ENCODE data around the gene SDK1. TPM values are rescaled to one million over a fixed set of nuclear protein-coding genes. Genes with fewer than 3 reads are reported as not detected.

The SDK1 gene
- total RNA-seq, 1 donor from 2014 or later: 0.48 TPM

DNA sequence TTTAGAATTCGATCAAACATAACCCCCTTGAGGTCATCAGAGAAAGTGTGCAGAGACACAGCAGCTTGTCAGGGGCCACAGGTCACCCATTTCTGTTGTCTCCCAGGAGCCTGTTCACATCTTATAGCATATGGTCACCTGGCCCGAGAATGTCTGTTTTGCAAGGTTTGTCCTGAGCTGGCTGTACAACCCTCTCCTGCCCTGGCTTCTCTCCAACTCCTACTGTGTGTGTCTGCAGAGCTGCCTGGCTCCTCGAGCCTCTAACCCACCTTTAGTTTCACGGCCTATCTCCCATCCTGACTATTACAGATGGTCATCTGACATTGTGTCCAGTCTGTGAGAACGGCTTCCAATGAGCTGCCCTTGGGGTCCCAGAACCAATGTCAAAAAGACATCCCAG lies 683.4 kb downstream of the SDK1 start:
- Mint-ChIP-seq H3K27ac (no peak overlapping the region), H3K9me3 (no peaks in the 10 kb centered on the region), H3K4me3 (ENCODE audit: low read depth) (no peak overlapping the region), H3K36me3 (ENCODE audit: low read depth) (no peaks in the 10 kb centered on the region), H3K27me3 (ENCODE audit: low read depth) (no peaks in the 10 kb centered on the region), H3K4me1 (ENCODE audit: low read depth) (no peaks in the 10 kb centered on the region)
- DNase-seq (ENCODE audit: low spot score): no peak
- intact Hi-C loops (cut with micrococcal nuclease): no loop called here

DNA sequence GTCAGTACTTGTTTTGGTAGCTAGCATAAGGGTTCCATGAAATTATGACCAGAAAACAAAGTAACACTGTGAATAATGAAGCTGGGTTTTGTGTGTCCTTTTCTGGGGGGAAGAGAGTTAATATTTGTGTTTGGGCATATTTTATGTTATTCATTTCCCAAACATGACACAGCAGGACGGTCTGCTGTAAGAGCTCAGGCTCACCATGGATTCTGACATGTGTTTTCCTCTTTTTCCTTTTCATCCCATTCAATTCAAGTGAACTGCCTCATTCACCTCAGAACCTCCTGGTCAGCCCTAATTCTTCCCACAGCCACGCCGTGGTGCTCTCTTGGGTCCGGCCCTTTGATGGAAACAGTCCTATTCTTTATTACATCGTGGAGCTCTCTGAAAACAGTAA lies 685.9 kb downstream of the SDK1 start:
- Mint-ChIP-seq H3K4me3 (ENCODE audit: low read depth) (no peak overlapping the region), H3K27me3 (ENCODE audit: low read depth) (no peaks in the 10 kb centered on the region), H3K4me1 (ENCODE audit: low read depth) (no peaks in the 10 kb centered on the region), H3K36me3 (ENCODE audit: low read depth) (no peaks in the 10 kb centered on the region), H3K27ac (no peak overlapping the region), H3K9me3 (no peaks in the 10 kb centered on the region)
- no peak for DNase-seq (ENCODE audit: low spot score)
- intact Hi-C loops (cut with micrococcal nuclease): no loop called here

- H3K4me3 Mint-ChIP-seq (ENCODE audit: low read depth): no peak overlapping the region
- intact Hi-C loops (cut with micrococcal nuclease): no loop called here
- H3K9me3 Mint-ChIP-seq: no peaks in the 10 kb centered on the region
- no peak overlapping the region for H3K27ac Mint-ChIP-seq
- DNase-seq (ENCODE audit: low spot score): no peak
- H3K4me1 Mint-ChIP-seq (ENCODE audit: low read depth): no peaks in the 10 kb centered on the region
- no peaks in the 10 kb centered on the region for H3K27me3 Mint-ChIP-seq (ENCODE audit: low read depth)
- no peaks in the 10 kb centered on the region for H3K36me3 Mint-ChIP-seq (ENCODE audit: low read depth)
These were observed 686.4 kb downstream of the SDK1 start for GRCh38 chr7:3987426-3987927.

- Mint-ChIP-seq H3K4me3 (ENCODE audit: low read depth) (no peak overlapping the region), H3K27ac (no peak overlapping the region), H3K36me3 (ENCODE audit: low read depth) (no peaks in the 10 kb centered on the region), H3K9me3 (no peaks in the 10 kb centered on the region), H3K27me3 (ENCODE audit: low read depth) (no peaks in the 10 kb centered on the region), H3K4me1 (ENCODE audit: low read depth) (no peaks in the 10 kb centered on the region)
- intact Hi-C loops (cut with micrococcal nuclease): no loop called here
- DNase-seq (ENCODE audit: low spot score): no peak
These were observed 688.7 kb downstream of the SDK1 start for GRCh38 chr7:3989723-3990122.

DNA sequence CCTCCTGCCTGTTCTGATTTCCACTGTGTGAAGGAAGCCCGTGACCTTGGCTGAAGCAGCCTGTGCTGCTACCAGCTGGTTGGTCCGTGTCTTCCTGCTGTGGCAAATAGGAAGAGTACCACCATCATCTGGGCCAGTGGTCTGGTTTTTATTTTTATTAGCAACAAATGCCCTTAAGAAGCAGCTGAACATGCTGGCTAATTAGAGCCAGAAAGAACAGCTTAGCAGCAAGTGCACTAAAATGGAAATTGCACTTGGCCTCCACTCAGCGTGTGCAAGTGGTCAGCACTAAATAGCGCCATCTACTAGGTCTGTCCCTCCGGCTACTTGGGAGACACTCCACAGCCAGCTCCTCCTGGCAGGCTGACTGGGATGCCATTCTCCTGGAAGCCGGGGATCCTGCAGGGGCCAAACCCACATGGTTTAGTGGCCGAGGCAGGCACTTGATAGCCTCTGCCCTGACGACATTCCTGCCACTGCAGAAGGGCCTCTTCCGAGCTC lies 690.7 kb downstream of the SDK1 start:
- intact Hi-C loops (cut with micrococcal nuclease): no loop called here
- Mint-ChIP-seq H3K4me3 (ENCODE audit: low read depth) (no peak overlapping the region), H3K9me3 (no peaks in the 10 kb centered on the region), H3K4me1 (ENCODE audit: low read depth) (no peaks in the 10 kb centered on the region), H3K27ac (no peak overlapping the region), H3K27me3 (ENCODE audit: low read depth) (no peaks in the 10 kb centered on the region), H3K36me3 (ENCODE audit: low read depth) (no peaks in the 10 kb centered on the region)
- no peak for DNase-seq (ENCODE audit: low spot score)

- no peaks in the 10 kb centered on the region for H3K4me1 Mint-ChIP-seq (ENCODE audit: low read depth)
- H3K36me3 Mint-ChIP-seq (ENCODE audit: low read depth): no peaks in the 10 kb centered on the region
- no peak overlapping the region for H3K27ac Mint-ChIP-seq
- H3K9me3 Mint-ChIP-seq: no peaks in the 10 kb centered on the region
- no peak for DNase-seq (ENCODE audit: low spot score)
- intact Hi-C loops (cut with micrococcal nuclease): no loop called here
- H3K4me3 Mint-ChIP-seq (ENCODE audit: low read depth): no peak overlapping the region
- H3K27me3 Mint-ChIP-seq (ENCODE audit: low read depth): no peaks in the 10 kb centered on the region
These were observed 691.8 kb downstream of the SDK1 start for GRCh38 chr7:3992841-3993240.

- Mint-ChIP-seq H3K27ac (no peak overlapping the region), H3K27me3 (ENCODE audit: low read depth) (no peaks in the 10 kb centered on the region), H3K36me3 (ENCODE audit: low read depth) (no peaks in the 10 kb centered on the region), H3K4me3 (ENCODE audit: low read depth) (no peak overlapping the region), H3K4me1 (ENCODE audit: low read depth) (no peaks in the 10 kb centered on the region), H3K9me3 (no peaks in the 10 kb centered on the region)
- intact Hi-C loops (cut with micrococcal nuclease): no loop called here
- DNase-seq (ENCODE audit: low spot score): no peak
These were observed 693.7 kb downstream of the SDK1 start for GRCh38 chr7:3994764-3995163.

- intact Hi-C loops (cut with micrococcal nuclease): no loop called here
- Mint-ChIP-seq H3K27ac (no peak overlapping the region), H3K27me3 (ENCODE audit: low read depth) (no peaks in the 10 kb centered on the region), H3K9me3 (no peaks in the 10 kb centered on the region), H3K4me1 (ENCODE audit: low read depth) (no peaks in the 10 kb centered on the region), H3K4me3 (ENCODE audit: low read depth) (no peak overlapping the region), H3K36me3 (ENCODE audit: low read depth) (no peaks in the 10 kb centered on the region)
- no peak for DNase-seq (ENCODE audit: low spot score)
These were observed 694.1 kb downstream of the SDK1 start for GRCh38 chr7:3995187-3995586.

GRCh38 chr7:3998060-3998459 lies 697.0 kb downstream of the SDK1 start:
- no peaks in the 10 kb centered on the region for H3K9me3 Mint-ChIP-seq
- no peaks in the 10 kb centered on the region for H3K4me1 Mint-ChIP-seq (ENCODE audit: low read depth)
- H3K36me3 Mint-ChIP-seq (ENCODE audit: low read depth): no peaks in the 10 kb centered on the region
- H3K4me3 Mint-ChIP-seq (ENCODE audit: low read depth): no peak overlapping the region
- intact Hi-C loops (cut with micrococcal nuclease): no loop called here
- H3K27me3 Mint-ChIP-seq (ENCODE audit: low read depth): no peaks in the 10 kb centered on the region
- DNase-seq (ENCODE audit: low spot score): no peak
- H3K27ac Mint-ChIP-seq: no peak overlapping the region

DNA sequence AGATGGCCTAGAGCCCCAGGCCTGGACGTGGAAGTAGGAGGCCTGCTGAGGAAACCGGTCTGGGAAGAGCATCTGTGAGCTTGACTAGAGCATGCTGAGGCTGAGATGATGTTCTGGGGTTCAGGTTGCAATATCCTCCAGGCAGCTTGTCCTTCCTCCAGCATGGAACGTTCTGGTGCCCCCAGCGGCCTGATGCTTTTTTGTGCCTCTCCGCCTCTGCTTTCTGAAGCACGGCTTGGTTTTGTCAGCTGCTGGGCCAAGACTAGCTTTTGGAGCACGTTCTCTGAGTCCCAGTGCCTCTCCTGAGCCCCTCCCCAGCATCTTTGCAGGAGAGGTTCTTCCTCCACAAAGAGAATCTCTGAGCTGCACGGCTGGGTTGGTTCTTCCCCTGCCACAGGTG lies 699.1 kb downstream of the SDK1 start:
- Mint-ChIP-seq H3K4me3 (ENCODE audit: low read depth) (no peak overlapping the region), H3K9me3 (no peaks in the 10 kb centered on the region), H3K4me1 (ENCODE audit: low read depth) (no peaks in the 10 kb centered on the region), H3K36me3 (ENCODE audit: low read depth) (no peaks in the 10 kb centered on the region), H3K27ac (no peak overlapping the region), H3K27me3 (ENCODE audit: low read depth) (no peaks in the 10 kb centered on the region)
- intact Hi-C loops (cut with micrococcal nuclease): no loop called here
- no peak for DNase-seq (ENCODE audit: low spot score)

GRCh38 chr7:4000934-4001333 lies 699.9 kb downstream of the SDK1 start:
- Mint-ChIP-seq H3K27me3 (ENCODE audit: low read depth) (no peaks in the 10 kb centered on the region), H3K4me3 (ENCODE audit: low read depth) (no peak overlapping the region), H3K4me1 (ENCODE audit: low read depth) (no peaks in the 10 kb centered on the region), H3K27ac (no peak overlapping the region), H3K36me3 (ENCODE audit: low read depth) (no peaks in the 10 kb centered on the region), H3K9me3 (no peaks in the 10 kb centered on the region)
- DNase-seq (ENCODE audit: low spot score): no peak
- intact Hi-C loops (cut with micrococcal nuclease): no loop called here

DNA sequence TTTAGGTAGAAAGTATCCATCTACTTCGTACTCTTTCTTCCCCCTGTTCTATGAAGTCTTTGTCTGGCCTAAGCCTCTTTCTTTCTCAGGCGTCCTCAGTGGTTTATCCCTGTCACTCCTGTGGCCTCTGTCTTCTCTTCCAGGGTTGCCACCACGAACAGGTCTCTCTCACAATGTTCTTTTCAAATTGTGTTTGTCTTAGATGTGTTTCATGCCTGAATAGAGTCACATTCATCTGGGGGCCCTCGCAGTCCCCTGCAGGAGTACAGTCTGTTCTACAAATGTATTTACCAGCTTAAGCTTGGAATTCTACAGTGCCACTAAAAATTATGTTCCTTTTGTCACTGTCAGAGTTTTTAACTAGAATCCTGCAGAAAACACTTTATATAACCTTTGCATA lies 700.7 kb downstream of the SDK1 start:
- Mint-ChIP-seq H3K9me3 (no peaks in the 10 kb centered on the region), H3K27me3 (ENCODE audit: low read depth) (no peaks in the 10 kb centered on the region), H3K4me3 (ENCODE audit: low read depth) (no peak overlapping the region), H3K27ac (no peak overlapping the region), H3K4me1 (ENCODE audit: low read depth) (no peaks in the 10 kb centered on the region), H3K36me3 (ENCODE audit: low read depth) (no peaks in the 10 kb centered on the region)
- intact Hi-C loops (cut with micrococcal nuclease): no loop called here
- no peak for DNase-seq (ENCODE audit: low spot score)

- Mint-ChIP-seq H3K9me3 (no peaks in the 10 kb centered on the region), H3K4me1 (ENCODE audit: low read depth) (no peaks in the 10 kb centered on the region), H3K27me3 (ENCODE audit: low read depth) (peaks cover 2% of the 10 kb centered on the region), H3K4me3 (ENCODE audit: low read depth) (no peak overlapping the region), H3K36me3 (ENCODE audit: low read depth) (no peaks in the 10 kb centered on the region), H3K27ac (no peak overlapping the region)
- no peak for DNase-seq (ENCODE audit: low spot score)
- intact Hi-C loops (cut with micrococcal nuclease): no loop called here
These were observed 702.5 kb downstream of the SDK1 start for GRCh38 chr7:4003503-4003902.

DNA sequence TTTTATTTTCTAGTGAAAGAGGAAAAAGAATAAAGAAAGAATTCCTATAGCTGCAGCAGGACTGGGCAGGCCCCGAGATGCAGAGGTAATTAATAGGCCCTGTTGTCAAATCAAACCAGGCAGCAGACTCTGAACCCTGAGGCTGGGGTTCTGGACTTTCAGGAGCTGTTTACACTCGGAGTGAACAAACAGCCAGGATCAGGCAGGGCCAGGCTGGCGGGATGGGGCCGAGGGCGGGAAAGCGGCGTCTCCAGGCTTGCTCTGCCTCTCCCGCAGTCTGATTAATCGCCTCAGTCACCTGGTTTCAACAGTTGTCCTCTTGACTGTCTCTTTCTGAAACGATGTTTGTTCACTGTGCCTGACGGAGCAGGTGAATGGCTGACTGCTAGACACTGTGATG lies 705.6 kb downstream of the SDK1 start:
- Mint-ChIP-seq H3K27me3 (ENCODE audit: low read depth) (peaks cover 2% of the 10 kb centered on the region), H3K4me1 (ENCODE audit: low read depth) (no peaks in the 10 kb centered on the region), H3K4me3 (ENCODE audit: low read depth) (no peak overlapping the region), H3K36me3 (ENCODE audit: low read depth) (no peaks in the 10 kb centered on the region), H3K27ac (no peak overlapping the region), H3K9me3 (no peaks in the 10 kb centered on the region)
- no peak for DNase-seq (ENCODE audit: low spot score)
- intact Hi-C loops (cut with micrococcal nuclease): no loop called here
